ENCODE measurements around the gene NUDT7.

The NUDT7 gene

GRCh38 chr16:77782694-77783093, 60.4 kb downstream of the NUDT7 start:
- DNase-seq: no peak

DNA sequence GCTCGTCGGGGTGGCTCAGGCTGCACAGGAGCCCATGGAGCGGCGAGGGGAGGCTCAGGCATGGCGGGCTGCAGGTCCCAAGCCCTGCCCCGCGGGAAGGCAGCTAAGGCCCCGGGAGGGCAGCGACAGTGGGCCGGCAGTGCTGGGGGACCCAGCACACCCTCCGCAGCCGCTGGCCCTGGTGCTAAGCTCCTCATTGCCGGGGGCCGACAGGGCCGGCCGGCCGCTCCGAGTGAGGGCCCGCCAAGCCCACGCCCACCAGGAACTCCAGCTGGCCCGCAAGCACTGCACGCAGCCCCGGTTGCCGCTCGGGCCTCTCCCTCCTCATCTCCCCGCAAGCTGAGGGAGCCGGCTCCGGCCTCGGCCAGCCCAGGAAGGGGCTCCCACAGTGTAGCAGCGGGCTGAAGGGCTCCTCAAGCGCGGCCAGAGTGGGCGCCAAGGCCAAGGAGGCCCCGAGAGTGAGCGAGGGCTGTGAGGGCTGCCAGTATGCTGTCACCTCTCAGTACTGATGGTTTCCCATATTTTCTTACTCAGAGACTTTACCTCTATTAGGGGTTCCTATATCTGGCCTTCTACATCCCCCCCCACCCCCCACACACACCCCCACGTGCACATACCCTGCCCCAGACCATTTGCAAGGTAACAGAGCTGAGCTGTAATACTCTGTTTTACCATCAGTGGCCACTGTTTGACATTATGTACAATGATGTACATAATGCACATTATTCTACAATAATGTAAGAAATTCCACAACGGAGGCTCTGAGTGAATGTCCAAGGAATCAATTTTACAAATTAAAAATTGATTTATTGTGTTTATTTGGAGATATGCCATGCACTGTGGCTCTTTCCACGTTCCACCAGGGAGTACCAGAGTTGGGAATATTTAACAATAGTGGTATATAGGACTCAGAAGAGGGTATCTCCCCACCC, 62.4 kb downstream of the NUDT7 start:
- no peak for DNase-seq

GRCh38 chr16:77785373-77785764, 63.1 kb downstream of the NUDT7 start:
- DNase-seq: no peak

GRCh38 chr16:77786186-77786847, 64.0 kb downstream of the NUDT7 start:
- no peak for DNase-seq

DNA sequence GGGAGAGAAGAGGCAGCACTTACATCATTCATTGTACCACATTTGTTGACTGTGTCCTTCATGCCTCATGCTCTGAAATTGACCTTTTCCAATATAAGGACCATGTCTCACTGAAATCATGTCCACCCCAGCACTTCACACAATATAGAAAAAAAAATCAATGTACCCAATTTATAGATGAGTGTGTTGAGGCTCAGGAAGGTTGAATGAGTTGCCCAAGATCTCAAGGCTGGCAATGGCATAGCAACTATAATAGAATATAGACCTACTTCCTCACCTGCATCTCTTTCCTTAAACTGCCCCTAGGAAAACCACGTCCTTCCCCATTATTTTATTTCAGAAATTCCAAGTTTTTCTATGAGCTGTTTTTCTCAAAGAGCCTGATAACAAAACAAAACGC, 65.1 kb downstream of the NUDT7 start:
- no peak for DNase-seq

DNA sequence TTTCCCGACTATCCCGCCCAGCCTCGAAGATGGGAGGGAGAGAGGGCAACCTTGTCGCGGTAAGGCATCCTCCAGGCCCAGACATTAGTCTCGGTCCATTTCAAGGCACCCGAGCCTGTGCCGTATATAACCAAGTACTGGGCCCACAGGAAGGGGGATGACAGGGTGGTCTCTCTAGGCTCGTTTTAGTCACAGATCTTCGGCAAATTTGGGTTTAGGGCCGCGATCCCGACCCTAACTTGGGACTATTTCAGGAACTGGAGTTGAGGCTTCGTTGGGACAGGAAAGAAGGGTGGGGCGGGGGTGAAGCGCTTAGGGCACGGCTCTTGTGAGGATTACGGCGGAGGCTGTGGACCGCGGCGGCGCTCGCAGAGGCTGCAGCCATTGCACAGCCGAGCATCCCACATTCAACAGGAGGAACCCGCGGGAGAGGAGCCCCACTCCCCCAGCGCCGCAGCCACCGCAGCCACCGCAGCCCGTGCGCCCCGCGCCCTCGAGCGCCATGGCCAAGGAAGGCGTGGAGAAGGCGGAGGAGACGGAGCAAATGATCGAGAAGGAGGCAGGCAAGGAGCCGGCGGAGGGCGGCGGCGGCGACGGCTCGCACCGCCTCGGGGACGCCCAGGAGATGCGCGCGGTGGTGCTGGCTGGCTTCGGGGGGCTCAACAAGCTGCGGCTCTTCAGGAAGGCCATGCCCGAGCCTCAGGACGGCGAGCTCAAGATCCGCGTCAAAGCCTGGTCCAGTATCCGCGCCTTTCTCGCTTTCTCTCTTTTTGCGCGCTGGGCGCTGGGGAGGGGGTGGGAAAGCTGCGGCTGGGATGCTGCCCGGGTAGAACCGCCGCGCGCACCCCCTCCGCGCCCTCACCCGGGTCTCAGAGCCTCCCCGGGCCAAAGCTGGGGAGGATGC, 66.1 kb downstream of the NUDT7 start, which contains the start of gene VAT1L:
VAT1L (plus strand) TSS at position 384 of the 904 bp plus-strand sequence; CDS start at position 503, 119 bp downstream.
- DNase-seq: no peak

DNA sequence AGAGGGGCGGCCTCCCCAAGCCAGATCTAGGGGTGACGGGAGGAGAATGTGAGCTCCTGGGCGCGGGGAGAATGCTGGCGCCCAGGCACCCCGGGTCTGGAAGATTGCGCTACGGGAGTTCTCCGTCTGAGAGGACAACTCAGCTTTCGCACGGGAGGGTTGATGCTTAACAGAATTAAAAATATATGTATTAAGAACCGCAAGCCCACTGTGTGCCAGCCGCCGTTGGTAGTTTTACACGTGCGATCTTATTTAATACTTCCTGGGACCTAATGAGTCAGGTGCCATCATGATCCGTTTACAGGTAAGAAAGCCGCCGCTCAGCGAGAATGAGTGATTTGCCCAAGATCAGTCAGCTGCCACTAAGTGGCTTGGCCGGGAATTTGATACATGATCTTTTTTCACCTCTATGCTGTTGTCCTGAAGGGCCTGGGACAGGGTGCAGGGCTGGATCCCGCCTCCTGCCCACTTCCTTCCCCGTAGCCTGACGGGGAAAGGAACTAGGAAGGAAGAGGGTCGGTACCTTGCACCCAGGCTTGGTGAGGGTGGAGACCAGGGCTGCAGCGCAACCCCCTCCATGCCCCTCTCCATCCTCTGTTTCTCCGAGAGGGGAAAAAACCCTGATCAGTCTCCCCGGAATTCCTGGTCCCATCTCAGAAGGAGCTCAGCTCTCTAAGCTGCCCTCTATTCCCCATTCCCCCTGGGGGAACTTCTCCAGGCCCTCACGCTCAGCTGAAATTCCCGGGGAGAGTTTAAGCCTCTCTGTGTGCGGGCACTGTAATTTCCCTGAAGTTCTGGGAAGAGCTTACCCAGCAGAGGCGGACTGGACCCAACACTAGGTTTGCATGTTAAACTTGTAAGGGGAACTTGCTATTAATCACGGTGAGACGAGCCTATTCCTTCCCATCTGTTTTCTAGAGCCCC, 67.0 kb downstream of the NUDT7 start:
- DNase-seq: no peak

DNA sequence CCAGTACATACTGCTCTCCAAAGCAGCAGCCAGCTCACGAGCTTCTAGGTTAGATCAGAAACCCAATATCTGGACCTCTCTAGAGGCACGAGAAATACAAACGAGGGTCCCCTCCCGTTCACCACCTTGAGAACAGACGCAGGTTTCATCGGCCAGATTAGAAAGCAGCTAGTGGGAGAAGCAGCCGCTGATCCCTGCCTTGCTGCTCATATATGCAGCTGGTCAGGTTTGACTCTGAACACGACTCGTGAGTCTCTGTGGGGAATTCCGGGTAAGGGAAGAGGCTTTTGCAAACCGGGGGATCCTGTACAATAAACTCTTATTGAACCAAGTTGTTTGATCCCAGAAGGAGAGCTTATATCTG, 67.7 kb downstream of the NUDT7 start:
- DNase-seq: no peak

- DNase-seq: no peak
These were observed 68.6 kb downstream of the NUDT7 start for GRCh38 chr16:77790912-77791311.

Data from CD4-positive, alpha-beta T cell treated with Interleukin-6 for 4 hours (primary cell).